GM10248 (cell line): ENCODE measurements around the gene ZCRB1.
"Not testable (repeated sequence)": the region's sequence is repeated elsewhere in the genome, so short reads cannot be mapped to it uniquely, and the experiment has no call there.

Source experiments
- CTCF ChIA-PET: fragments of 300-600 bp; sonication (Branson Sonifier 250); formaldehyde crosslinking; extraction: SDS; loops from one replicate; lab custom pipeline; 2021; ENCODE audit warnings: antibody characterized with exemption; lab: Yijun Ruan, JAX
- POLR2A ChIA-PET: fragments of 350-650 bp; sonication (Branson Sonifier 250); formaldehyde crosslinking; extraction: SDS; loops from one replicate; lab custom pipeline; 2020; ENCODE audit warnings: antibody characterized with exemption; lab: Yijun Ruan, JAX
- DNase-seq: peaks from one replicate; pipeline ENCODE4 v3.0.0; 2012; ENCODE audit errors: extremely low spot score
- CTCF ChIP-seq: IDR thresholded peaks from 2 replicates; pipeline ENCODE4 v1.5.1; 2012; ENCODE audit warnings: mild to moderate bottlenecking, low read depth; ENCODE audit errors: extremely low read depth, missing control alignments, control extremely low read depth

Gene ZCRB1

GRCh38 chr12:42343721-42344120 lies 17.8 kb upstream of the ZCRB1 start:
- ChIA-PET POLR2A (no interaction called here), CTCF (interaction anchor here (1.0 to 3.7 kb wide), 2 partner anchors 29 to 34 kb away, joined by 3 to 14 read pairs; no protein-coding TSS in a partner anchor)
- DNase-seq: no peak
- no peak for TF ChIP-seq CTCF

GRCh38 chr12:42342028-42342427 lies 16.1 kb upstream of the ZCRB1 start:
- TF ChIP-seq CTCF: no peak
- ChIA-PET CTCF (interaction anchor here (1.0 to 3.7 kb wide), 4 partner anchors 10 to 30 kb away, joined by 3 to 14 read pairs (median 6); no protein-coding TSS in a partner anchor), POLR2A (no interaction called here)

GRCh38 chr12:42338280-42338679 lies 12.4 kb upstream of the ZCRB1 start:
- TF ChIP-seq CTCF: no peak
- no peak for DNase-seq
- ChIA-PET CTCF (interaction anchor here (2.9 kb wide), 1 partner anchor 34 kb away, joined by 17 read pairs; no protein-coding TSS in a partner anchor), POLR2A (no interaction called here)

More at GRCh38 chr12:42342028-42342427, 16.1 kb upstream of the ZCRB1 start:
- no peak for DNase-seq

GRCh38 chr12:42336286-42336685 lies 10.4 kb upstream of the ZCRB1 start:
- POLR2A ChIA-PET: no interaction called here
- CTCF ChIA-PET: no interaction called here
- no peak for DNase-seq
- TF ChIP-seq CTCF: no peak

- peak; percentile 61 for TF ChIP-seq CTCF
- CTCF ChIA-PET: interaction anchor here (0.7 to 2.7 kb wide), 24 partner anchors 8 to 308 kb away, joined by 3 to 11 read pairs (median 4); no protein-coding TSS in a partner anchor
- DNase-seq: peak; percentile 61
- POLR2A ChIA-PET: no interaction called here
Observed at GRCh38 chr12:42332301-42333285, 6.7 kb upstream of the ZCRB1 start.

GRCh38 chr12:42330097-42330496 lies 4.2 kb upstream of the ZCRB1 start:
- POLR2A ChIA-PET, DNase-seq: not testable (repeated sequence)
- CTCF ChIA-PET: interaction anchor here (2.7 kb wide), 1 partner anchor 42 kb away, joined by 10 read pairs; no protein-coding TSS in a partner anchor
